Activated CD4-positive, CD25-positive, alpha-beta regulatory T cell (primary cell): ENCODE results near the gene ALK.

Source experiments
- DNase-seq, 4 experiments: peaks; one replicate each; lab custom pipeline; 2025; lab: John Stamatoyannopoulos, UW

Gene ALK

GRCh38 chr2:29575370-29575890, 346.0 kb downstream of the ALK start:
- no peak for DNase-seq

GRCh38 chr2:29573612-29574011, 347.8 kb downstream of the ALK start:
- DNase-seq, result no peak

- DNase-seq, result no peak
These were observed 348.2 kb downstream of the ALK start for GRCh38 chr2:29573147-29573546.

GRCh38 chr2:29570539-29570938, 350.8 kb downstream of the ALK start:
- no peak for DNase-seq

GRCh38 chr2:29567906-29568520, 353.4 kb downstream of the ALK start:
- no peak for DNase-seq

- DNase-seq, result no peak
These were observed 357.7 kb downstream of the ALK start for GRCh38 chr2:29563697-29564096.

- DNase-seq, result no peak
These were observed 358.5 kb downstream of the ALK start for GRCh38 chr2:29562896-29563295.

- no peak for DNase-seq
These were observed 359.1 kb downstream of the ALK start for GRCh38 chr2:29562319-29562718.

- DNase-seq, result no peak
These were observed 359.8 kb downstream of the ALK start for GRCh38 chr2:29561628-29562027.

GRCh38 chr2:29561181-29561580, 360.2 kb downstream of the ALK start:
- DNase-seq, result no peak

GRCh38 chr2:29560566-29560965, 360.8 kb downstream of the ALK start:
- no peak for DNase-seq

- no peak for DNase-seq
These were observed 361.4 kb downstream of the ALK start for GRCh38 chr2:29560030-29560429.

GRCh38 chr2:29559578-29559977, 361.8 kb downstream of the ALK start:
- DNase-seq, result no peak

- no peak for DNase-seq
These were observed 363.3 kb downstream of the ALK start for GRCh38 chr2:29558097-29558496.

GRCh38 chr2:29557268-29557667, 364.1 kb downstream of the ALK start:
- no peak for DNase-seq

- no peak for DNase-seq
These were observed 372.4 kb downstream of the ALK start for GRCh38 chr2:29549069-29549380.

- DNase-seq, result no peak
These were observed 376.5 kb downstream of the ALK start for GRCh38 chr2:29544917-29545316.

GRCh38 chr2:29544031-29544430, 377.4 kb downstream of the ALK start:
- DNase-seq, result no peak

- DNase-seq, result no peak
These were observed 386.2 kb downstream of the ALK start for GRCh38 chr2:29535188-29535587.

GRCh38 chr2:29532436-29532835, 388.9 kb downstream of the ALK start:
- DNase-seq, result no peak

GRCh38 chr2:29531626-29532025, 389.8 kb downstream of the ALK start:
- DNase-seq, result no peak

- DNase-seq, result no peak
These were observed 391.1 kb downstream of the ALK start for GRCh38 chr2:29530281-29530680.

- DNase-seq, result no peak
These were observed 392.4 kb downstream of the ALK start for GRCh38 chr2:29528891-29529520.

- no peak for DNase-seq
These were observed 393.0 kb downstream of the ALK start for GRCh38 chr2:29528371-29528770.
